Cerebellar nuclear complex (tissue), 1 donor: ENCODE results near the gene HPS3.
"Not testable (repeated sequence)": the region's sequence is repeated elsewhere in the genome, so short reads cannot be mapped to it uniquely, and the experiment has no call there.

Experiments
- DNase-seq, 2 experiments: peaks; one replicate each; lab custom pipeline; 2025; lab: John Stamatoyannopoulos, UW

Gene HPS3

GRCh38 chr3:149186721-149187120 lies 57.3 kb downstream of the HPS3 start:
- DNase-seq = no peak

GRCh38 chr3:149188494-149188893 lies 59.1 kb downstream of the HPS3 start:
- no peak for DNase-seq

DNA sequence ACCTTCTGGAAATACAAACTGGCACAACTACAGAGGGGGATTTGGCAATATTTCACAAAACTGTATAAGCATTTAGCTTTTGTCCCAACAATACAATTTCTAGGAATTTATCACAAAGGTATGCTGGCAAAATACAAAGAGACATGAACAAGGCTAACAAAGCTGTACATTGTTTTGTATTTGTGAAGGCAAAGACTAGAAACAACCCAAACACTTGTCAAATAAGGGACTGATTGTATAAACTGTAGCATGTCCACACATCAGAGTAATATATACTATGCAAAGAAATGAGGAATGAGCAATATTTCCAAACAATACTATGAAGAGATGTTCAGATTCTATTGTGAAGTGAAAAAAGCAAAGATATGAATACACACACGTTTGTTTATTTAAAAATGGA lies 65.8 kb downstream of the HPS3 start:
- no peak for DNase-seq

- not testable (repeated sequence) for DNase-seq
These were observed 67.6 kb downstream of the HPS3 start for GRCh38 chr3:149196805-149197592.

DNA sequence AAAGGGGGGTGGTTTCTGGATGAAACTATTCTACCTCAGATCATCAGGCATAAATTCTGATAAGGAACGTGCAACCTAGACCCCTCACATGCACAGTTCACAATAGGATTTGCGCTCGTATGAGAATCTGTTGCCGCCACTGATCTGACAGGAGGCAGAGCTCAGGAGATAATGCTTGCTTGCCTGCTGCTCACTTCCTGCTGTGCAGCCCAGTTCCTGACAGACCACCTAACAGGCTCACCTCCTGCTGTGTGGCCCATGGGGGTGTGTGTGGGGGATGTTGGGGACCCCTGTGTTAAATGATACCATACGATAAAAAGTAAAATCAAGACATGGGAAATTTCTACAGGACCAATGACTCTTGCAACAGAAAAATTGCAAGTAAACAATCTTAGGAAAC lies 68.2 kb downstream of the HPS3 start:
- DNase-seq = no peak

DNA sequence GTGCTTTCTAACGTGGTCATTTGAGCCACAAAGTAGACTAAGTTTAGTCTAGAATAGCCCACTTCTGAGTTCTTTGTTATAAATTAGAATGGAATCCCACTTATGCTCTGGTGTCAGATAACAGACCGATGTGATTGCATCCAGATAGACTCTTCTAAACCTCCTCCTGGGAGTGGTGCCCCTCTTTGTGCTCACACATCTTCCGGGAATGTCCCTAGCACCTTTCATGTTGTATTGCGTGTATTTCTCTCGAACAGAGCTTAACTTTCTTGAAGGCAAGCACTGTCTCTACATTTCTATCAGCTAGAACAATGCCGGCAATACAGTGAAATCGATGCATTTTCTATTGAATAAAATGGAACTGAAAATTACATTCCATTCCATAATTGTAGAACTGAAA lies 69.2 kb downstream of the HPS3 start:
- no peak for DNase-seq

- no peak for DNase-seq
These were observed 70.0 kb downstream of the HPS3 start for GRCh38 chr3:149199474-149199873.

- DNase-seq = no peak
These were observed 74.3 kb downstream of the HPS3 start for GRCh38 chr3:149203758-149204157.

DNA sequence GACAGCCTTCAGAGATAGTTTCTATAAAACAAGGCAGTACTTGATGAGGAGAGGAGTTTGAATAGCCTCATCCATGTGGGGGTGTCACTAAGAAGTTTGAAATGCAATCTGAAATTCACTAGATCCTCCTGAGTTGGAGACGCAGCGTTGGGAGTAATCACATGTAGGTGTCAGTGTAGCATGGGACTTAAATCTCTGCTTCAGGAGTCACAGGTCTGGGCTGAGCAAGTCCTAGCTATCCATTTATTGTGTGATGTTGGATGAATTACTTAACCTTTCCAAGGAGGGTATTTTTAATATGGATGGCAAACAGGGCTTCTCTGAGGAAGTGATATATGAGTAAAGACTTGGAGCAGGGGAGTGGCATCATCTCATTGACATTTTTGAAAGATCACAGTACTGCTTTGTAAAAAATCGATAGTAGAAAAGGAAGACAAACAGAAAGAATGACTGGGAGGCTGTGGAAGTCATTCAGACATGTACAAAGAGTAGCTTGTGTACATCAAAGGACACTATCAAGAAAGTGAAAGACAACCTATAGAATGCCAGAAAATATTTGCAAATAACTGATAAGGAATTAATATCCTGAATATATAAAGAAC lies 75.1 kb downstream of the HPS3 start:
- DNase-seq = no peak

GRCh38 chr3:149207475-149207874 lies 78.0 kb downstream of the HPS3 start:
- DNase-seq = no peak

DNA sequence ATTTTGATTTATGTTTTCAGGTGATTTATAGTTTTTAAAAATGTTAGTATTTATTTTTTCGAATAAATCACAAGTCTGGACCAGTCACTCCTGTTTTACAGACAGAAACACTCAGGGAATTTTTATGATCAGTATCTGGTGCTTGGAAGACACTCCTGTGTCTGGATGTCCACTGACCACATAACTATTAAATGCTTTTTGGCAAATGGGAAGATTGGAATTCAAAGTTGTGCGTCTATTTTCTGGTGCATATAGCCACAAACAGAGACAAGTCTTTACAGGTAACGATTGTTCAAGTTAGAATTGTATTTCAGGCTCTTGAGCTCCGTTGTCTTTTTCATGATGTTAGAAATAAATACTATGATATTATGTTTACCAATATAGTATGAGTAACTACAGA lies 80.0 kb downstream of the HPS3 start:
- no peak for DNase-seq

- no peak for DNase-seq
These were observed 82.9 kb downstream of the HPS3 start for GRCh38 chr3:149212386-149212785.

GRCh38 chr3:149214702-149215101 lies 85.3 kb downstream of the HPS3 start:
- no peak for DNase-seq

DNA sequence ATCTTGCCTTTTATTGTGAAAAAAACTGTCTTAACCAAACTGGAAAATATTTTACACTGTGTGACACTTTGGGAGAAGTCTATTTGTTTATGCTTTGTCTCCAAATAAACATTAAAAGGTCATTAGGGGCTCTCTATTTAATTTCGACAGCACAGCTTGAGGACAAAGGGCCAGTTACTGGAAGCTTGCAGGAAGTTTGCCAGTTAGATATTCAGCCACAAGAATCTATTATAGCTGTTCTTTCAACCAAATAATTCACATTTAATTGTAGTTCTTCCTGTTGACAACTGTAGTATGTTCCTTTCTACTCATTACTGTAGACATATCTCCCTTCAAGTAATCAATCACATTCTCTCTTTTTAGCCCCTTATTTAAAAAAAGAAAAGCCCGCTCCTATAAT lies 86.1 kb downstream of the HPS3 start:
- DNase-seq = no peak

DNA sequence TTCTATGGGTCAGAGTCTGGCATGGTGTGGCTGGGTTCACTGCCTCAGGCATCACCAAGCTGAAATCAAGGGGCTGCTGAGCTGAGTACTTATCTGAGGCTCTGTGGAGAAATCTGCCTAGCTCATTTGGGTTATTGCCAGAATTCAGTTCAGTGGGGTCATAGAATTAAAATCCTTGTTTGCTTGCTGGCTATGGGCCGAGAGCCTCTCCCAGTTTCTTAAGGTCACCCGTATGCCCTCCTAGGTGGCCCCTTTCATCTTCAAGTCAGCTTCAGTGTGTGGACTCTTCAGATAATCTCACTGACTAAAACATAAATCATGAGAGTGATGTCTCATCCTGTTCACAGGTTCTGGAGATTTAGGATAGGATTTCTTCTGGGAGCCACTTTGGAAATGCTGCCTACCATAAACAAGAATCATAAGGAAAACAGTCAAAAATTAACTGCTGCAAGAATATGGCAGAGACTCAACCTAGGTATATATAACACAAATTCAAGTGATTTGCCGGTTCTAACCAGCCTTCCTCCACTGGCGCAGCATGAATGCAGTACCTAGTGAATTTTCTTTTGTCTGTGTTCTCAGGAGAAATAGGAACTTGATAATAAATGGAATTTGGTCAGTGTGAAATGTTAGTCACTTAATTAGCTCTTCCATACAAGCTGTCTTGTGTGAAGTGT lies 86.9 kb downstream of the HPS3 start:
- no peak for DNase-seq

DNA sequence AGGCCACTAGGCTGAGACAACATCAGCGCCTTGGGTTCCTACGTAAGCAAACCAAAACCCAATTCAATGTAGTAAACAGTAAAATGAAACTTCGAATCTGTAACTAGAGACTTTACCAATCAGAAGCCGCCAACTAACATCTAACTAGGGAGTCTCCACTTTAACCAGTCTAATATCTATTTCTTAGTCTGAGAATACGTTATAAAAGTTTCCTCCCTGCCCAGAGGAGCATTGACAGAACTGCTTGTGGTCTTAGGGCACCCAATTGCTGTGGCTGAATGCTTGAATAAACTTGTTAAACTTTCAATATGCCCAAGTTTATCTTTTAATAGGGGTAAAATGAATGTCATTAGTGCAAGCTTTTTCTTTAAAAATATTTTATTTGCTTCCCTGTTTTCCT lies 87.9 kb downstream of the HPS3 start:
- no peak for DNase-seq

DNA sequence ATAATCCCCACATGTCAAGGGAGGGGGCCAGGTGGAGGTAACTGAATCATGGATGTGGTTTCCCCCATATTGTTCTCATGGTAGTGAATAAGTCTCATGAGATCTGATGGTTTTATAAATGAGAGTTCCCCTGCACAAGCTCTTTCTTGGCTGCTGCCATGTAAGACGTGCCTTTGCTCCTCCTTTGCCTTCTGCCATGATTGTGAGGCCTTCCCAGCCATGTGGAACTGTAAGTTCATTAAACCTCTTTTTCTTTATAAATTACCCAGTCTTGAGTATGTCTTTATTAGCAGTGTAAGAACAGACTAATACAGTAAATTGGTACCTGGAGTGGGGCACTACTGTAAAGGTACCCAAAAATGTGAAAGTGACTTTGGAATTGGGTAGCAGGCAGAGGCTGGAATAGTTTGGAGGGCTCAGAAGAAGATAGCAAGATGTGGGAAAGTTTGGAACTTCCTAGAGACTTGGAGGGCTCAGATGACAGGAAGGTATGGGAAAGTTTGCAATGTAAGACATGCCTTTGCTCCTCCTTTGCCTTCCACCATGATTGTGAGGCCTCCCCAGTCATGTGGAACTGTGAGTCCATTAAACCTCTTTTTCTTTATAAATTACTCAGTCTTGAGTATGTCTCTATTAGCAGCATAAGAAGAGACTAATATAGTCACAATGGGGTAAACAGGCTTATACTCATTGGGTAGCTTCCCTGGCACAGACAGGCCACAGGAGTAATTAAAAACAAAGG lies 90.1 kb downstream of the HPS3 start:
- DNase-seq = not testable (repeated sequence)

DNA sequence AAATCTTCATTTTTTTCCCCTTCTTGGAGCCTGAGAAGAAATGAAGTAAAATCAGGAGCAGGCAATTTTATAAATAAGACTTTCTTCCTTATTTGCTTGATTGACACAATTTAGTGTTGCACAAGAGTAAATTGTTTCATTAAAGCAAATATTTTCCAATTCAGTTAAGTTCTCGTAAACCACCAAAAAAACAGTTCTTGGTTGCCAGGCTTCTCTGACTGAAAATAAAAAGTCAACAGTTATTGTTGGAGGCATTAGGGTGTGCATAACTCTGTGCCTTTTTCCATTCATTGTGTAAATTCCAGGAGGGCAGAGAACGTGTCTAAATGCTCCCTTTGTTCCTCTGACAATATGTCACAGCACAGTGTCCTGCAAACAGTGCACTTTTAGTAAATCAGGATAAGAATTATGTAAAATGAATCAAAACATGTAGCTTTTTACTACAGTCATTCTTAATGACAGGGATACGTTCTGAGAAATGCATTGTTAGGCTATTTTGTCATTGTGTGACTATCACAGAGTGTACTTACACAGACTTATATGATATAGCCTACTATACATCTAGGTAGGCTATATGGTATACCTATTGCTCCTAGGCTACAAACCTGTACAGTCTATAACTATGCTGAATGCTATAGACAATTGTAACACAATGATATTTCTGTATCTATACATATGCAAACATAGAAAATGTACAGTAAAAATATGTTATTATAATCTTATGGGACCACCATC lies 92.5 kb downstream of the HPS3 start, which contains the start of gene CP:
TSS of gene CP (minus strand) at position 47 of the 735 bp plus-strand sequence. CDS start at position 10, 37 bp downstream.
- no peak for DNase-seq
